OCI-LY3 (cell line): Measurements from ENCODE around the gene TRIM40.
A peak's percentile ranks its signal among the peaks of the same experiment; 100 is the strongest.

ENCODE experiments used
- H2AFZ ChIP-seq: fragments of 200-600, 300-600 bp; shearing (Covaris generic); 2 replicates; pipeline ENCODE4 v1.6.0; 2014; ENCODE audit warnings: antibody characterized with exemption, low read depth, low read length
- H3K27ac ChIP-seq: fragments of 200-600, 300-600 bp; sonication (generic); 2 replicates; pipeline ENCODE4 v1.5.1; 2014; ENCODE audit warnings: mild to moderate bottlenecking, low read length, moderate library complexity, mixed read lengths
- H3K27me3 ChIP-seq: fragments of 200-600, 300-600 bp; sonication (generic); 2 replicates; pipeline ENCODE4 v1.6.1; 2014; ENCODE audit warnings: low read depth, low read length, mixed read lengths
- H3K36me3 ChIP-seq: fragments of 200-600, 300-600 bp; sonication (generic); replicated peaks from 2 replicates; pipeline ENCODE3; 2014; ENCODE audit warnings: low read depth, low read length, mixed read lengths
- H3K4me1 ChIP-seq: fragments of 300-600, 200-600 bp; sonication (generic); 2 replicates; pipeline ENCODE4 v1.6.1; 2014; ENCODE audit warnings: low read length, mixed read lengths
- H3K4me2 ChIP-seq: fragments of 200-600, 300-600 bp; sonication (generic); 2 replicates; pipeline ENCODE4 v1.6.1; 2014; ENCODE audit warnings: low read length, mixed read lengths
- H3K4me3 ChIP-seq: fragments of 300-600, 200-600 bp; sonication (generic); 2 replicates; pipeline ENCODE4 v1.5.1; 2014; ENCODE audit warnings: antibody characterized with exemption, mild to moderate bottlenecking, low read length, moderate library complexity
- H3K79me2 ChIP-seq: fragments of 300-600, 200-600 bp; shearing (Covaris generic); 2 replicates; pipeline ENCODE4 v1.6.1; 2014; ENCODE audit warnings: mild to moderate bottlenecking, low read length, mixed read lengths
- H3K9ac ChIP-seq: fragments of 300-600, 200-600 bp; shearing (Covaris generic); 2 replicates; pipeline ENCODE4 v1.6.0; 2014; ENCODE audit warnings: mild to moderate bottlenecking, low read length, moderate library complexity
- H3K9me3 ChIP-seq: fragments of 200-600, 300-600 bp; shearing (Covaris generic); 2 replicates; pipeline ENCODE4 v1.6.1; 2014; ENCODE audit warnings: low read length, mixed read lengths; ENCODE audit not compliant: insufficient read depth
- H4K20me1 ChIP-seq: fragments of 200-600, 300-600 bp; sonication (generic); 2 replicates; pipeline ENCODE4 v1.6.1; 2016; ENCODE audit warnings: low read length, mixed read lengths; ENCODE audit not compliant: insufficient read depth
- EZH2phosphoT487 ChIP-seq: fragments of 200-600 bp; shearing (Covaris generic); IDR thresholded peaks from 2 replicates; pipeline ENCODE4 v1.6.1; 2018; ENCODE audit warnings: antibody characterized with exemption, mixed run types, low read depth
- TF ChIP-seq, protein P1 (sequence below): fragments of 200-600, 300-600 bp; sonication (generic); IDR thresholded peaks from 2 replicates; pipeline ENCODE4 v1.5.1; 2014; ENCODE audit warnings: antibody characterized with exemption, low read length, low read depth

The TRIM40 gene

DNA sequence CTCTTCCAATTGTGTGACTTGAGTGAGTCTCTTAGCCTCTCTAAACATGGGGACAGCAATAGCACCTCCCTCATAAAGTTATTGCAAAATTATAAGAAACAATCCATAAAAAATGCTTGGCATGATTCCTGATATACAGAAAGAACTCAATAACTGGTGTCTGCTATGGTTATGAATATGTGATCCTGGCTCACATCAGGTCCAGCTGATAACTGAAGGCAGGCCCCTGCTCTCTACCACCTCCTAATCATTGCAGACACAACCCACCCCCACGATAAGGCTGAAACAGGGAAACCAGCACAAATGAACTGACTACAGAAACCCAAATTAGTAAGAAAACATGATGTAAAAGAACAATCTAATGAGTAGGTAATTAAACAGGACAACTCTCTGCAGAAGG, 32.8 kb downstream of the TRIM40 start:
- no peaks in the 10 kb centered on the region for H3K36me3 ChIP-seq
- peaks cover 7% of the 10 kb centered on the region; the same call in 1 of the 2 replicates for H3K27me3 ChIP-seq
- H3K9me3 ChIP-seq: no peaks in the 10 kb centered on the region
- no peak overlapping the region for H3K4me3 ChIP-seq
- H3K4me1 ChIP-seq: no peaks in the 10 kb centered on the region
- no peak overlapping the region for H3K27ac ChIP-seq
- H3K4me2 ChIP-seq: no peak overlapping the region
- H2AFZ ChIP-seq: no peak overlapping the region
- no peaks in the 10 kb centered on the region for H3K79me2 ChIP-seq
- TF ChIP-seq, protein P1, sequence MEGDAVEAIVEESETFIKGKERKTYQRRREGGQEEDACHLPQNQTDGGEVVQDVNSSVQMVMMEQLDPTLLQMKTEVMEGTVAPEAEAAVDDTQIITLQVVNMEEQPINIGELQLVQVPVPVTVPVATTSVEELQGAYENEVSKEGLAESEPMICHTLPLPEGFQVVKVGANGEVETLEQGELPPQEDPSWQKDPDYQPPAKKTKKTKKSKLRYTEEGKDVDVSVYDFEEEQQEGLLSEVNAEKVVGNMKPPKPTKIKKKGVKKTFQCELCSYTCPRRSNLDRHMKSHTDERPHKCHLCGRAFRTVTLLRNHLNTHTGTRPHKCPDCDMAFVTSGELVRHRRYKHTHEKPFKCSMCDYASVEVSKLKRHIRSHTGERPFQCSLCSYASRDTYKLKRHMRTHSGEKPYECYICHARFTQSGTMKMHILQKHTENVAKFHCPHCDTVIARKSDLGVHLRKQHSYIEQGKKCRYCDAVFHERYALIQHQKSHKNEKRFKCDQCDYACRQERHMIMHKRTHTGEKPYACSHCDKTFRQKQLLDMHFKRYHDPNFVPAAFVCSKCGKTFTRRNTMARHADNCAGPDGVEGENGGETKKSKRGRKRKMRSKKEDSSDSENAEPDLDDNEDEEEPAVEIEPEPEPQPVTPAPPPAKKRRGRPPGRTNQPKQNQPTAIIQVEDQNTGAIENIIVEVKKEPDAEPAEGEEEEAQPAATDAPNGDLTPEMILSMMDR: no peak
- no peak for TF ChIP-seq EZH2phosphoT487
- H3K9ac ChIP-seq: no peak overlapping the region
- no peaks in the 10 kb centered on the region for H4K20me1 ChIP-seq

DNA sequence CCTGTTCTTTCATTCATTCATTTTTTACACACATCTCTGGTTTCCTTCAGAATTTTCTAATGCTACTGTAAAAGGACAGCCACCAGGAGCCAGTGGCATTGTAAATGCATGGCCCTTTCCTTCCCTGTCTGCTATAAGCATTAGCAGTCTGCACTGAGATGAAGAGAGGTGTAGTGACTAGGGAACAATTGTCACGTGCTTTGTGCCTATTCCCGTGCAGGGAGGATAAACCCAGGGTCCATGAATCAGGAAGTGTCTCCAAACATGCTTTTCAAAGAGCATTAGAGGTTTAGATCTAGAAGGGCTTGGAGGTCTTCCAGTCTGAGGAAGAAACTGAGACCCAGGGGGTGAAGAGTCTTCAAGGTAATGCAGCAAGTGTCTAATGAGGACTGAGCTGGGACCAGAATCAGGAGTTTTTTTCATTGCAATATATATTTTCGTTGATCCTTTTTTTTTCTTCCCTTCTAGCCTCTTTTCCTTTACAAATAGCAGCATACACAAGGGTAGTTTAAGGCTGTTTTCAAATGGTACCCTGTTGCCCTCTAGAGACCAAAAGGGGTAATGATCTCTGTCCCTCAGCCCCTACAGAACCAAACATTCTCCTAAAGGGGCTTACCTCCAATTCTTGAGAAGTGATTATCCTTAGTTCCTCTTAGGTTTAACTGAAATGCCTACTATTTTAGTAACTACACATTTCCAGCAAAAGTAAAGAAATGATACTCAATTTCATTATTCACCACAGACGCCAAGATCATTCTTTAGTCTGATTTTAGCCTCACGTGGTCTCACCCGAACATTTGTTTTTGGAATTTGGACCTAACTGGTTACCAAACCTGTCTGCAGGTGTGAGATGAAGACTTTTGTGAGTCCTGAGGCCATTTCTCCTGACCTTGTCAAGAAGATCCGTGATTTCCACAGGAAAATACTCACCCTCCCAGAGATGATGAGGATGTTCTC, 34.0 kb downstream of the TRIM40 start:
- no peaks in the 10 kb centered on the region for H4K20me1 ChIP-seq
- TF ChIP-seq, protein P1: peak; percentile 64
- no peak for TF ChIP-seq EZH2phosphoT487
- no peak overlapping the region for H3K4me2 ChIP-seq
- H3K4me3 ChIP-seq: no peak overlapping the region
- no peaks in the 10 kb centered on the region for H3K36me3 ChIP-seq
- no peak overlapping the region for H2AFZ ChIP-seq
- no peaks in the 10 kb centered on the region for H3K79me2 ChIP-seq
- no peaks in the 10 kb centered on the region for H3K4me1 ChIP-seq
- no peak overlapping the region for H3K27ac ChIP-seq
- H3K9me3 ChIP-seq: no peaks in the 10 kb centered on the region
- peaks cover 7% of the 10 kb centered on the region; the same call in 1 of the 2 replicates for H3K27me3 ChIP-seq
- H3K9ac ChIP-seq: no peak overlapping the region

DNA sequence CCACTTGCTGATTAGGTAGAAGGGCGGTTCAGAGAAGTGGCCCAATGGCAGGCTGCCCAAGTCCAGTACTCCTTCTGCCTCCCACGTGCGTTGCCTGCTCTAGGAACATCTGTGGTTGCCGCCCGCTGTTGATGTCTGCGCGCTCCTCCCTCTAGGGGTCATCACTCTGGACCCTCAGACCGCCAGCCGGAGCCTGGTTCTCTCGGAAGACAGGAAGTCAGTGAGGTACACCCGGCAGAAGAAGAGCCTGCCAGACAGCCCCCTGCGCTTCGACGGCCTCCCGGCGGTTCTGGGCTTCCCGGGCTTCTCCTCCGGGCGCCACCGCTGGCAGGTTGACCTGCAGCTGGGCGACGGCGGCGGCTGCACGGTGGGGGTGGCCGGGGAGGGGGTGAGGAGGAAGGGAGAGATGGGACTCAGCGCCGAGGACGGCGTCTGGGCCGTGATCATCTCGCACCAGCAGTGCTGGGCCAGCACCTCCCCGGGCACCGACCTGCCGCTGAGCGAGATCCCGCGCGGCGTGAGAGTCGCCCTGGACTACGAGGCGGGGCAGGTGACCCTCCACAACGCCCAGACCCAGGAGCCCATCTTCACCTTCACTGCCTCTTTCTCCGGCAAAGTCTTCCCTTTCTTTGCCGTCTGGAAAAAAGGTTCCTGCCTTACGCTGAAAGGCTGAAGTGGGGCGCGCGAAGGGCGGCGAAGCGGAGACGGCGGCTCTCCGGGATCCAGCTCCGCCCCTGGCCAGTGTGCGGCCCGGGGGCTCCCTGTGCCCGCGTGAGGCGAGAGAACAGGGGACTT, 35.9 kb downstream of the TRIM40 start:
- Histone ChIP-seq H4K20me1 (no peaks in the 10 kb centered on the region), H3K79me2 (no peaks in the 10 kb centered on the region), H3K27ac (no peak overlapping the region), H3K4me3 (no peak overlapping the region), H3K36me3 (no peaks in the 10 kb centered on the region), H2AFZ (no peak overlapping the region), H3K4me1 (no peaks in the 10 kb centered on the region), H3K27me3 (peaks cover 10% of the 10 kb centered on the region), H3K9me3 (no peaks in the 10 kb centered on the region), H3K9ac (no peak overlapping the region), H3K4me2 (no peak overlapping the region)
- TF ChIP-seq, protein P1: no peak

DNA sequence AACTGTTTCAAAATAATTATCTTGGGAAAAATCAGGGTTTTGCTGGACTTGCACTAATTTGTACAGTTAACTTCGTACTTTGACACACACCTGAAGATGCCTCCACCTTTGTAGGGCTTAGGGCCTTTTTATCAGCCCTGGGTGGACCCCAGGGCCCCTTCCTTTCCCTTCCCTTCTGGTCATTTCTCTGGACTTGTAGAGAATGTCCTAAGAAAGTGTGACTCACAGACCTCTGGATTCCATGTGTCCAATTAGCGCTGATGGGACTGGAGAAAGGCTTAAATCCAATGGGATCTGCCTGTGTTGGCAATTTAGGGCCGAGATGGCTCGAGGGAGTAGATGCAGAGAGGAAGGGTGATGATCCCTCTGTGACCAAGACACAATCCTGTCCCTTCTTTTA, 36.7 kb downstream of the TRIM40 start:
- Histone ChIP-seq H3K4me3 (no peak overlapping the region), H3K9me3 (no peaks in the 10 kb centered on the region), H3K4me1 (no peaks in the 10 kb centered on the region), H3K9ac (no peak overlapping the region), H3K27ac (no peak overlapping the region), H3K79me2 (no peaks in the 10 kb centered on the region), H3K4me2 (no peak overlapping the region), H3K27me3 (peaks cover 15% of the 10 kb centered on the region), H2AFZ (no peak overlapping the region), H3K36me3 (no peaks in the 10 kb centered on the region), H4K20me1 (no peaks in the 10 kb centered on the region)
- no peak for TF ChIP-seq EZH2phosphoT487
- TF ChIP-seq, protein P1: no peak
